K562 (cell line): ENCODE results near the gene NT5DC2. TPM values are rescaled to one million over a fixed set of nuclear protein-coding genes. Genes with fewer than 3 reads are reported as not detected.

Source experiments
- ATAC-seq: fragments of 200-7000 bp; cut with Tn5 transposase; 3 replicates; pipeline ENCODE4 v1.9.1; 2020; ENCODE audit warnings: moderate library complexity
- BruUV-seq: library from RNA; stranded (reverse); fragments of 400-500 nt; replicated peaks from 2 replicates; lab custom pipeline; 2021; lab: Mats Ljungman, UMichigan
- CTCF ChIA-PET: fragments of 300-600 bp; formaldehyde crosslinking; extraction: SDS; loops from one replicate; lab custom pipeline; 2021; ENCODE audit warnings: low intra/inter-chr PET ratio; lab: Yijun Ruan, JAX
- POLR2A ChIA-PET: fragments of 300-600, 350-650 bp; sonication (Branson Sonifier 250); formaldehyde crosslinking; extraction: SDS; loops from one replicate; lab custom pipeline; 2021; ENCODE audit warnings: antibody characterized with exemption, inconsistent platforms; lab: Yijun Ruan, JAX
- DNase-seq, 4 experiments: peaks; one replicate each; pipeline versions ENCODE4 v3.0.0 to v3.0.0-alpha.2; 2011 to 2018; ENCODE audit warnings: low spot score in 3 of 4, mixed read lengths in 3 of 4; ENCODE audit errors: extremely low read depth in 1 of 4
- FAIRE-seq: peaks from 2 replicates; lab custom pipeline; 2011; peaks lifted over from hg19 to GRCh38; lab: Jason Lieb, UNC
- H2AFZ ChIP-seq: 2 replicates; pipeline ENCODE4 v1.6.0; 2011; ENCODE audit warnings: low read depth, low read length, control low read depth, inconsistent platforms
- H3K27ac ChIP-seq: fragments of 200-600 bp; 3 replicates; pipeline ENCODE4 v1.8.0; 2011; ENCODE audit warnings: low read depth, mild to moderate bottlenecking, control low read depth, inconsistent platforms, low read length, moderate library complexity, mixed read lengths; ENCODE audit errors: extremely low read depth
- H3K27me3 ChIP-seq, 2 experiments: fragments of 300-600 bp in 1 of 2; 2 replicates in 1 of 2; 3 replicates in 1 of 2; pipeline versions ENCODE4 v1.6.0 to v1.8.0; 2011; ENCODE audit warnings: inconsistent platforms in 2 of 2, low read length in 2 of 2, mild to moderate bottlenecking in 1 of 2, mixed read lengths in 1 of 2, moderate library complexity in 1 of 2; ENCODE audit not compliant: control insufficient read depth in 2 of 2, insufficient read depth in 2 of 2
- H3K36me3 ChIP-seq: fragments of 300-600 bp; 3 replicates; pipeline ENCODE4 v1.8.0; 2011; ENCODE audit warnings: mild to moderate bottlenecking, low read length, inconsistent platforms; ENCODE audit not compliant: control insufficient read depth, insufficient read depth
- H3K4me1 ChIP-seq, 2 experiments: fragments of 200-600 bp in 1 of 2; replicated peaks in 1 of 2; 2 replicates in 1 of 2; 3 replicates in 1 of 2; pipeline versions ENCODE4 v1.5.1 to v1.8.0; 2011; ENCODE audit warnings: inconsistent platforms in 2 of 2, low read length in 2 of 2, mild to moderate bottlenecking in 1 of 2, mixed read lengths in 1 of 2, moderate library complexity in 1 of 2; ENCODE audit not compliant: control insufficient read depth in 2 of 2, insufficient read depth in 2 of 2
- H3K4me2 ChIP-seq: 2 replicates; pipeline ENCODE4 v1.6.1; 2011; ENCODE audit warnings: low read length, control low read depth, inconsistent platforms, mixed read lengths; ENCODE audit not compliant: insufficient read depth
- H3K4me3 ChIP-seq: fragments of 200-600 bp; sonication (generic), shearing (Covaris generic); 2 replicates; pipeline ENCODE4 v1.5.1; 2016; ENCODE audit warnings: control low read depth, inconsistent platforms
- H3K79me2 ChIP-seq: fragments of 200-600 bp; 3 replicates; pipeline ENCODE4 v1.8.0; 2011; ENCODE audit warnings: low read length, inconsistent platforms; ENCODE audit not compliant: control insufficient read depth, insufficient read depth
- H3K9ac ChIP-seq, 2 experiments: 2 replicates each; pipeline versions ENCODE4 v1.6.0 to v1.6.1; 2011; ENCODE audit warnings: low read depth in 2 of 2, low read length in 2 of 2, control low read depth in 1 of 2, inconsistent platforms in 1 of 2, mild to moderate bottlenecking in 1 of 2, mixed read lengths in 1 of 2; ENCODE audit not compliant: insufficient read depth in 1 of 2
- H3K9me1 ChIP-seq: one replicate; pipeline ENCODE4 v1.6.0; 2011; ENCODE audit warnings: inconsistent platforms, mild to moderate bottlenecking, low read length, moderate library complexity; ENCODE audit not compliant: control insufficient read depth, insufficient read depth
- H3K9me3 ChIP-seq: replicated peaks from 2 replicates; pipeline ENCODE4 v1.5.1; 2011; ENCODE audit warnings: low read depth, low read length, inconsistent platforms; ENCODE audit not compliant: control insufficient read depth, insufficient read depth
- H4K20me1 ChIP-seq: replicated peaks from 2 replicates; pipeline ENCODE4 v1.6.1; 2011; ENCODE audit warnings: low read length, inconsistent platforms, mixed read lengths; ENCODE audit not compliant: control insufficient read depth, insufficient read depth
- FOXK1 ChIP-seq: sonication (generic); formaldehyde crosslinking; IDR thresholded peaks from 2 replicates; pipeline ENCODE4 v1.8.0; 2022; ENCODE audit warnings: missing genetic modification reagents, mild to moderate bottlenecking, borderline replicate concordance
- GTF2F1 ChIP-seq: IDR thresholded peaks from 2 replicates; pipeline ENCODE4 v1.6.1; 2011; ENCODE audit warnings: low read depth, low read length, improper control_type of control experiment
- MBD2 ChIP-seq: sonication (generic); IDR thresholded peaks from 2 replicates; pipeline ENCODE4 v1.6.1; 2016; ENCODE audit warnings: low read depth, borderline replicate concordance
- PTRF ChIP-seq: fragments of 450-650 bp; IDR thresholded peaks from 2 replicates; pipeline ENCODE4 v1.6.1; 2016; ENCODE audit warnings: mild to moderate bottlenecking, missing genetic modification characterization, missing compliant biosample characterization
- TAF15 ChIP-seq: fragments of 200-400 bp; formaldehyde crosslinking; IDR thresholded peaks from 2 replicates; pipeline ENCODE4 v1.6.1; 2017; ENCODE audit warnings: mild to moderate bottlenecking, low read depth, low read length, moderate library complexity
- ZFPM2 ChIP-seq: fragments of 250-450 bp; sonication (Bioruptor Pico); IDR thresholded peaks from 2 replicates; pipeline ENCODE4 v1.5.1; 2022; ENCODE audit warnings: mild to moderate bottlenecking
- WGBS: fragments of 100-300 bp; shearing (Covaris generic); methylation state at CpG from one replicate; pipeline ENCODE4 v1.1.6; 2016; ENCODE audit warnings: low coverage, mixed read lengths; ENCODE audit not compliant: insufficient coverage; ENCODE audit errors: missing lambda C conversion rate; 5-methylcytosine and 5-hydroxymethylcytosine counted together
- in situ Hi-C: fragments of 300-500 bp; cut with MboI; formaldehyde crosslinking; loops from 4 replicates; pipeline ENCODE4 v1.15.0; 2018; ENCODE audit warnings: inconsistent platforms, mixed read lengths
- intact Hi-C: fragments of 100-400 bp; cut with micrococcal nuclease; formaldehyde crosslinking; loops from 2 replicates; pipeline ENCODE4 v1.14.2; 2022
- polyA plus RNA-seq, 8 experiments: library from polyadenylated mRNA; depleted of rRNA in 4 of 8; stranded (reverse) in 5 of 8; unstranded in 3 of 8; fragments of >200 nt; fragmentation: Nextera tagmentation in 2 of 8; fragmentation: Illumina TruSeq in 1 of 8; extraction: Ambion mirVana in 2 of 8; extraction: Trizol in 1 of 8; gene quantifications; 2 replicates each; pipeline versions ENCODE4 v1.2.1 to v1.2.3, GENCODE V29; 2011 to 2014; ENCODE audit warnings: inconsistent platforms in 1 of 8, missing spikeins in 1 of 8
- total RNA-seq, 7 experiments: library from RNA; depleted of rRNA in 6 of 7; stranded (reverse); fragments of >200 nt in 6 of 7; fragmentation: Illumina TruSeq in 2 of 7; extraction: Trizol in 2 of 7; gene quantifications; 2 replicates each; pipeline versions ENCODE4 v1.2.1 to v1.2.3, GENCODE V29; 2011 to 2021; ENCODE audit warnings: low replicate concordance in 1 of 7
- TF ChIP-seq, protein P1 (sequence below): sonication (generic); formaldehyde crosslinking; IDR thresholded peaks from 2 replicates; pipeline ENCODE4 v1.8.0; 2023; ENCODE audit warnings: mild to moderate bottlenecking, missing genetic modification reagents
- TF ChIP-seq, protein P2 (sequence below): sonication (generic); formaldehyde crosslinking; IDR thresholded peaks from 2 replicates; pipeline ENCODE4 v1.8.0; 2022; ENCODE audit warnings: missing genetic modification reagents, mild to moderate bottlenecking, borderline replicate concordance
- TF ChIP-seq, protein P3 (sequence below): sonication (generic); formaldehyde crosslinking; IDR thresholded peaks from 2 replicates; pipeline ENCODE4 v1.8.0; 2022; ENCODE audit warnings: missing genetic modification reagents, mild to moderate bottlenecking, borderline replicate concordance
- TF ChIP-seq, protein P4 (sequence below): fragments of 250-450 bp; sonication (Bioruptor Pico); IDR thresholded peaks from 2 replicates; pipeline ENCODE4 v1.5.0; 2021

NT5DC2 gene
- total and polyA plus RNA-seq, 9 of the 15 experiments (the other 6 are each of a cell fraction or from before 2014, with no cell fraction given): 25.6 to 168 (median 122) TPM

DNA sequence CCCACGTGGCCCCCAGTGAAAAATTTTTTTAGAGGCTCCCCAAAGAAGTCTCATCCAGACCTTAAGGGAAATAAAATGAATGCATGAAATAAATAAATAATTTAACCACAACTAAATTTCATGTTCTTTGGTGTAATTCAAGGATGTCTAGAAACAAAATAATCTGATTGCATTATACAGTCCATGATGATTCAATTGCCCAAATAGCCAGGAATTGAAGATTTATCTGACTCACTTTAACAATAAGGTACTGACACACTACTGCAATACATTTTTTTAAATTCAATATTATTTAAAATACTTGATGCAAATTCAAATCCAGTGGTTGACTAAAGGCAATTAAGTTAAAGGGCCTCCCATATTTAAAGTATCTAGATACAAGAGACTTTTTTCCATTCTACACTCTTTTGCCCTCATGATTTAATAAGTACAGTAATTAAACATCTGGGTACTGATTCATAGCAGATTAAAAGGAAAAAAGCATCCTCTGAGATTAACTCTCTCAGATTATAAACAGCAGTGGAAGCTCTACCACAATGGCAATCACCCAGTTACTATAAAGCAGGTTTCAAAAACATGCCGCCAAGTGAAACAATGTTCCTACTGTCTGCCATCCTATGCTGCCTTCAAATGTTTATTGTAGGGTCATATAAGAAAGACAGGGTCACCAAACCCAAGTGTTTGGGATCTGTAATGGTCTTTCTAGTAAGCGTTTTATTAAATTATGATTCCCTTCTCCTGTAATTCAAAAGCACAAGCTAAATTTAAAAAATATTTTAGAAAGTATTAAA, 12.6 kb upstream of the NT5DC2 start:
- Histone ChIP-seq H3K36me3 (peaks cover 54% of the 10 kb centered on the region; the same call in 2 of the 3 replicates), H4K20me1 (no peaks in the 10 kb centered on the region), H3K27ac (no peak overlapping the region), H3K4me1 (no peaks in the 10 kb centered on the region), H3K4me3 (no peak overlapping the region), H3K79me2 (peaks cover 3% of the 10 kb centered on the region; the same call in 1 of the 3 replicates), H3K9me1 (no peaks in the 10 kb centered on the region), H2AFZ (no peak overlapping the region), H3K27me3 (no peaks in the 10 kb centered on the region), H3K9me3 (no peaks in the 10 kb centered on the region), H3K4me2 (no peak overlapping the region), H3K9ac (no peak overlapping the region)
- FAIRE-seq (no peak), ATAC-seq (no peak), DNase-seq (no peak)
- in situ Hi-C loops (no loop called here), intact Hi-C loops (no loop called here)
- ChIA-PET CTCF (no interaction called here), POLR2A (interaction anchor here (1.1 kb wide), 1 partner anchor 9 kb away, joined by 3 read pairs; no protein-coding TSS in a partner anchor)
- 74% methylated on average over 3 of the region's 3 CpGs for WGBS
- BruUV-seq: no TSS peak
- TF ChIP-seq GTF2F1: no peak
- TF ChIP-seq, protein P1, sequence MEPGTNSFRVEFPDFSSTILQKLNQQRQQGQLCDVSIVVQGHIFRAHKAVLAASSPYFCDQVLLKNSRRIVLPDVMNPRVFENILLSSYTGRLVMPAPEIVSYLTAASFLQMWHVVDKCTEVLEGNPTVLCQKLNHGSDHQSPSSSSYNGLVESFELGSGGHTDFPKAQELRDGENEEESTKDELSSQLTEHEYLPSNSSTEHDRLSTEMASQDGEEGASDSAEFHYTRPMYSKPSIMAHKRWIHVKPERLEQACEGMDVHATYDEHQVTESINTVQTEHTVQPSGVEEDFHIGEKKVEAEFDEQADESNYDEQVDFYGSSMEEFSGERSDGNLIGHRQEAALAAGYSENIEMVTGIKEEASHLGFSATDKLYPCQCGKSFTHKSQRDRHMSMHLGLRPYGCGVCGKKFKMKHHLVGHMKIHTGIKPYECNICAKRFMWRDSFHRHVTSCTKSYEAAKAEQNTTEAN (CRISPR knock-in tag): no peak
- no peak for TF ChIP-seq FOXK1
- TF ChIP-seq, protein P2, sequence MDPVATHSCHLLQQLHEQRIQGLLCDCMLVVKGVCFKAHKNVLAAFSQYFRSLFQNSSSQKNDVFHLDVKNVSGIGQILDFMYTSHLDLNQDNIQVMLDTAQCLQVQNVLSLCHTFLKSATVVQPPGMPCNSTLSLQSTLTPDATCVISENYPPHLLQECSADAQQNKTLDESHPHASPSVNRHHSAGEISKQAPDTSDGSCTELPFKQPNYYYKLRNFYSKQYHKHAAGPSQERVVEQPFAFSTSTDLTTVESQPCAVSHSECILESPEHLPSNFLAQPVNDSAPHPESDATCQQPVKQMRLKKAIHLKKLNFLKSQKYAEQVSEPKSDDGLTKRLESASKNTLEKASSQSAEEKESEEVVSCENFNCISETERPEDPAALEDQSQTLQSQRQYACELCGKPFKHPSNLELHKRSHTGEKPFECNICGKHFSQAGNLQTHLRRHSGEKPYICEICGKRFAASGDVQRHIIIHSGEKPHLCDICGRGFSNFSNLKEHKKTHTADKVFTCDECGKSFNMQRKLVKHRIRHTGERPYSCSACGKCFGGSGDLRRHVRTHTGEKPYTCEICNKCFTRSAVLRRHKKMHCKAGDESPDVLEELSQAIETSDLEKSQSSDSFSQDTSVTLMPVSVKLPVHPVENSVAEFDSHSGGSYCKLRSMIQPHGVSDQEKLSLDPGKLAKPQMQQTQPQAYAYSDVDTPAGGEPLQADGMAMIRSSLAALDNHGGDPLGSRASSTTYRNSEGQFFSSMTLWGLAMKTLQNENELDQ (CRISPR knock-in tag): no peak
- TF ChIP-seq, protein P3, sequence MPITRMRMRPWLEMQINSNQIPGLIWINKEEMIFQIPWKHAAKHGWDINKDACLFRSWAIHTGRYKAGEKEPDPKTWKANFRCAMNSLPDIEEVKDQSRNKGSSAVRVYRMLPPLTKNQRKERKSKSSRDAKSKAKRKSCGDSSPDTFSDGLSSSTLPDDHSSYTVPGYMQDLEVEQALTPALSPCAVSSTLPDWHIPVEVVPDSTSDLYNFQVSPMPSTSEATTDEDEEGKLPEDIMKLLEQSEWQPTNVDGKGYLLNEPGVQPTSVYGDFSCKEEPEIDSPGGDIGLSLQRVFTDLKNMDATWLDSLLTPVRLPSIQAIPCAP (CRISPR knock-in tag): no peak
- TF ChIP-seq PTRF (tag): no peak
- no peak for TF ChIP-seq ZFPM2 (CRISPR knock-in tag)
- TF ChIP-seq, protein P4, sequence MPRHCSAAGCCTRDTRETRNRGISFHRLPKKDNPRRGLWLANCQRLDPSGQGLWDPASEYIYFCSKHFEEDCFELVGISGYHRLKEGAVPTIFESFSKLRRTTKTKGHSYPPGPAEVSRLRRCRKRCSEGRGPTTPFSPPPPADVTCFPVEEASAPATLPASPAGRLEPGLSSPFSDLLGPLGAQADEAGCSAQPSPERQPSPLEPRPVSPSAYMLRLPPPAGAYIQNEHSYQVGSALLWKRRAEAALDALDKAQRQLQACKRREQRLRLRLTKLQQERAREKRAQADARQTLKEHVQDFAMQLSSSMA (CRISPR knock-in tag): no peak
- TF ChIP-seq TAF15: no peak
- TF ChIP-seq MBD2: no peak
